A549 (cell line): Measurements from ENCODE around the gene HINT1. TPM values are rescaled to one million over a fixed set of nuclear protein-coding genes. Genes with fewer than 3 reads are reported as not detected.
A peak's percentile ranks its signal among the peaks of the same experiment; 100 is the strongest.

Source experiments
- ATAC-seq, 2 experiments: fragments of 200-7000 bp in 1 of 2; fragments of >200 bp in 1 of 2; cut with Nextera tagmentation in 1 of 2; cut with Tn5 transposase in 1 of 2; 3 replicates each; pipeline versions ENCODE4 v1.8.0 to v1.9.1; 2018 to 2020; ENCODE audit warnings: mild to moderate bottlenecking in 1 of 2, moderate library complexity in 1 of 2
- CTCF ChIA-PET: fragments of 300-600 bp; sonication (Branson Sonifier 250); formaldehyde crosslinking; extraction: SDS; loops from one replicate; lab custom pipeline; 2021; ENCODE audit warnings: antibody characterized with exemption, inconsistent platforms; lab: Yijun Ruan, JAX
- POLR2A ChIA-PET: fragments of 350-600 bp; formaldehyde crosslinking; extraction: SDS; loops from one replicate; lab custom pipeline; 2021; ENCODE audit warnings: antibody characterized with exemption, inconsistent platforms; lab: Yijun Ruan, JAX
- DNase-seq, 2 experiments: peaks; one replicate each; pipeline versions ENCODE4 v3.0.0 to v3.0.0-alpha.2; 2011 to 2016; ENCODE audit warnings: low read depth in 1 of 2, low spot score in 1 of 2
- FAIRE-seq: peaks from 2 replicates; lab custom pipeline; 2011; peaks lifted over from hg19 to GRCh38; lab: Jason Lieb, UNC
- H3K27ac ChIP-seq, 2 experiments: fragments of >200 bp; sonication (Bioruptor Twin); formaldehyde crosslinking; 3 replicates each; pipeline ENCODE4 v1.5.1; 2016 to 2017
- H3K4me1 ChIP-seq: fragments of >200 bp; sonication (Bioruptor Twin); formaldehyde crosslinking; 3 replicates; pipeline ENCODE4 v1.6.1; 2016
- H3K4me2 ChIP-seq: fragments of >200 bp; sonication (Bioruptor Twin); formaldehyde crosslinking; 3 replicates; pipeline ENCODE4 v1.6.1; 2016
- H3K4me3 ChIP-seq: fragments of >200 bp; sonication (Bioruptor Twin); formaldehyde crosslinking; 3 replicates; pipeline ENCODE4 v1.5.1; 2016
- H3K9me3 ChIP-seq: fragments of >200 bp; sonication (Bioruptor Twin); formaldehyde crosslinking; 3 replicates; pipeline ENCODE4 v1.6.1; 2016
- CBX2 ChIP-seq: fragments of 200-600 bp; sonication (generic); IDR thresholded peaks from 2 replicates; pipeline ENCODE4 v1.6.1; 2016; ENCODE audit warnings: low read depth, mild to moderate bottlenecking, borderline replicate concordance
- CHD2 ChIP-seq: fragments of 150-350 bp; IDR thresholded peaks from 2 replicates; pipeline ENCODE4 v1.6.1; 2014; ENCODE audit warnings: low read length; ENCODE audit not compliant: partially characterized antibody
- CHD4 ChIP-seq: fragments of 200-600 bp; sonication (generic); IDR thresholded peaks from 2 replicates; pipeline ENCODE4 v1.6.1; 2016; ENCODE audit warnings: antibody characterized with exemption, mild to moderate bottlenecking, borderline replicate concordance
- ESRRA ChIP-seq: fragments of 150-350 bp; IDR thresholded peaks from 2 replicates; pipeline ENCODE4 v1.6.1; 2014; ENCODE audit warnings: mild to moderate bottlenecking, low read length, borderline replicate concordance
- FOSB ChIP-seq: fragments of 250-450 bp; sonication (Bioruptor Pico); IDR thresholded peaks from 2 replicates; pipeline ENCODE4 v1.5.0; 2020; ENCODE audit warnings: mild to moderate bottlenecking, moderate library complexity
- FOSL2 ChIP-seq, 2 experiments: fragments of 450-650 bp in 1 of 2; fragments of >200 bp in 1 of 2; sonication (Bioruptor Twin) in 1 of 2; formaldehyde crosslinking; IDR thresholded peaks; 2 replicates each; pipeline versions ENCODE4 v1.5.0 to v1.6.1; 2016 to 2020; ENCODE audit warnings: mild to moderate bottlenecking in 1 of 2, moderate library complexity in 1 of 2
- FOXS1 ChIP-seq: fragments of 250-450 bp; sonication (Bioruptor Pico); IDR thresholded peaks from 2 replicates; pipeline ENCODE4 v1.5.0; 2020; ENCODE audit warnings: mild to moderate bottlenecking, moderate library complexity
- HEYL ChIP-seq: fragments of 250-450 bp; sonication (Bioruptor Pico); IDR thresholded peaks from 2 replicates; pipeline ENCODE4 v1.8.0; 2021; ENCODE audit warnings: mild to moderate bottlenecking, moderate library complexity
- JUN ChIP-seq, 2 experiments: fragments of >200 bp; sonication (Bioruptor Twin); formaldehyde crosslinking; IDR thresholded peaks; 2 replicates in 1 of 2; 3 replicates in 1 of 2; pipeline ENCODE4 v1.6.1; 2016 to 2017
- NFE2L2 ChIP-seq: fragments of 150-350 bp; conservative IDR thresholded peaks from 2 replicates; pipeline ENCODE4 v1.6.1; 2014; ENCODE audit warnings: low read length
- NR3C1 ChIP-seq: fragments of >200 bp; sonication (Bioruptor Twin); formaldehyde crosslinking; IDR thresholded peaks from 3 replicates; pipeline ENCODE4 v1.6.1; 2017
- PHF8 ChIP-seq: fragments of 200-600 bp; sonication (generic); IDR thresholded peaks from 2 replicates; pipeline ENCODE4 v1.6.1; 2016; ENCODE audit warnings: low read depth, mild to moderate bottlenecking, antibody characterized with exemption, moderate library complexity, borderline replicate concordance
- RAD21 ChIP-seq, 2 experiments: fragments of >200 bp in 1 of 2; sonication (Bioruptor Twin) in 1 of 2; formaldehyde crosslinking in 1 of 2; IDR thresholded peaks in 1 of 2; conservative IDR thresholded peaks in 1 of 2; 2 replicates in 1 of 2; 3 replicates in 1 of 2; pipeline ENCODE4 v1.6.1; 2012 to 2018; ENCODE audit warnings: inconsistent platforms in 1 of 2
- RARB ChIP-seq: fragments of 250-450 bp; sonication (Bioruptor Pico); IDR thresholded peaks from 2 replicates; pipeline ENCODE4 v1.8.0; 2021; ENCODE audit warnings: mild to moderate bottlenecking, moderate library complexity
- RFX5 ChIP-seq: fragments of 450-650 bp; IDR thresholded peaks from 2 replicates; pipeline ENCODE4 v1.7.1; 2014; ENCODE audit warnings: antibody characterized with exemption, mild to moderate bottlenecking, moderate library complexity
- RNF2 ChIP-seq: fragments of 200-600 bp; sonication (generic); IDR thresholded peaks from 2 replicates; pipeline ENCODE4 v1.6.1; 2016; ENCODE audit warnings: low read depth, mild to moderate bottlenecking, antibody characterized with exemption, moderate library complexity, borderline replicate concordance
- ZC3H11A ChIP-seq: fragments of 450-650 bp; IDR thresholded peaks from 2 replicates; pipeline ENCODE4 v1.6.1; 2014; ENCODE audit warnings: antibody characterized with exemption, mild to moderate bottlenecking
- ZFP36 ChIP-seq: fragments of 450-650 bp; IDR thresholded peaks from 2 replicates; pipeline ENCODE4 v1.6.1; 2014; ENCODE audit warnings: borderline replicate concordance; ENCODE audit not compliant: partially characterized antibody
- ZSCAN20 ChIP-seq: fragments of 250-450 bp; sonication (Bioruptor Pico); IDR thresholded peaks from 2 replicates; pipeline ENCODE4 v1.8.0; 2022; ENCODE audit warnings: mild to moderate bottlenecking, moderate library complexity
- WGBS: methylation state at CpG from one replicate; pipeline ENCODE4 v1.1.6; 2017; ENCODE audit errors: missing lambda C conversion rate; 5-methylcytosine and 5-hydroxymethylcytosine counted together
- polyA plus RNA-seq, 4 experiments: library from polyadenylated mRNA; depleted of rRNA in 3 of 4; stranded (reverse); fragments of >200 nt; fragmentation: RNase III in 1 of 4; extraction: RNeasy Plus Mini Kit Qiagen cat#74134 plus additional on column Dnase treatment in 1 of 4; gene quantifications; 2 replicates in 3 of 4; 3 replicates in 1 of 4; pipeline ENCODE4 v1.2.3, GENCODE V29; 2011 to 2017
- TF ChIP-seq, protein P1 (sequence below): IDR thresholded peaks from 2 replicates; pipeline ENCODE4 v1.6.1; 2012
- TF ChIP-seq, protein P2 (sequence below): IDR thresholded peaks from 2 replicates; pipeline ENCODE4 v1.6.1; 2012
- TF ChIP-seq, protein P3 (sequence below): fragments of >200 bp; sonication (Bioruptor Twin); formaldehyde crosslinking; IDR thresholded peaks from 3 replicates; pipeline ENCODE4 v1.6.1; 2016
- TF ChIP-seq, protein P4 (sequence below): IDR thresholded peaks from 2 replicates; pipeline ENCODE4 v1.6.1; 2012; ENCODE audit warnings: low read depth, borderline replicate concordance
- TF ChIP-seq, protein P5 (sequence below): fragments of 250-450 bp; sonication (Bioruptor Pico); IDR thresholded peaks from 2 replicates; pipeline ENCODE4 v1.5.0; 2021; ENCODE audit warnings: mild to moderate bottlenecking, moderate library complexity, borderline replicate concordance

HINT1 gene
- polyA plus RNA-seq, 2 of the 4 experiments (the other 2 are of a cell fraction): 806 to 1,252 TPM

DNA sequence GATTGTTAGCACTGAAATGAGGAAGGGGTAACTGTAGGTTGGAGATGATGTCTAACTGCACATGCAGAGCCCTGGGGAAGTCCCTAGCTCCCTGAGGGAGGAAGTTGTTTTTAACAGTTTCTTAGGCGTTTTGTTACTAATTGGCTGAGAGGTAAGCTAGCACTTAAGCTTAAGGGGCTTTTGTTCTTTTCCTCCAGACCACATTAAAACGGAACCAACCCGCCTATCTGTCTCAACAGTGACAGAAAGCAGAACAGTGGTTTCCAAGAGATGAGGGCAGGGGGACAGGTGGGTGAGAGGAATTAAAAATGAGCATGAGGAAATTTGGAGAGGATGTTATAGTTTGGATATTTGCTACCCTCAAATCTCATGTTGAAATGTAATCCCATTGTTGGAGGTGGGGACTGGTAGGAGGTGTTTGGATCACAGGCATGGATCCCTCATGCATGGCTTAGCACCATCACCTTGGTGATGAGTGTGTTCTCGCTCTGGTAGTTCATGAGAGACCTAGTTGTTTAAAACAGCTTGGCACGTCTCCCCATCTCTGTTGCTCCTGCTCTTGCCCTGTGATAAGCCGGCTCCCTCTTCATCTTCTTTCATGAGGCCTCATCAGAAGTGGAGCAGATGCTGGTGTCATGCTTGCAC lies 44.6 kb upstream of the HINT1 start:
- FAIRE-seq: no peak
- no peak overlapping the region for H3K4me3 ChIP-seq
- peak in 1 of 2 experiments; percentile 19; a peak in 1 of 6 replicates for ATAC-seq
- WGBS: 89% methylated on average over 6 of the region's 6 CpGs
- no peak overlapping the region for H3K4me2 ChIP-seq
- H3K4me1 ChIP-seq: no peaks in the 10 kb centered on the region
- POLR2A ChIA-PET: no interaction called here
- TF ChIP-seq NFE2L2 (no peak), ZC3H11A (no peak), PHF8 (no peak), RARB (CRISPR knock-in tag) (no peak), HEYL (CRISPR knock-in tag) (no peak), RAD21 (conservative IDR thresholded peaks at IDR 0.05 in 1 of 2, IDR thresholded peaks at IDR 0.05 in 1 of 2) (no peak), ZSCAN20 (no peak), ESRRA (no peak), CBX2 (no peak), RNF2 (no peak)
- TF ChIP-seq, protein P1, sequence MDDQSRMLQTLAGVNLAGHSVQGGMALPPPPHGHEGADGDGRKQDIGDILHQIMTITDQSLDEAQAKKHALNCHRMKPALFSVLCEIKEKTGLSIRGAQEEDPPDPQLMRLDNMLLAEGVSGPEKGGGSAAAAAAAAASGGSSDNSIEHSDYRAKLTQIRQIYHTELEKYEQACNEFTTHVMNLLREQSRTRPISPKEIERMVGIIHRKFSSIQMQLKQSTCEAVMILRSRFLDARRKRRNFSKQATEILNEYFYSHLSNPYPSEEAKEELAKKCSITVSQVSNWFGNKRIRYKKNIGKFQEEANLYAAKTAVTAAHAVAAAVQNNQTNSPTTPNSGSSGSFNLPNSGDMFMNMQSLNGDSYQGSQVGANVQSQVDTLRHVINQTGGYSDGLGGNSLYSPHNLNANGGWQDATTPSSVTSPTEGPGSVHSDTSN: no peak
- TF ChIP-seq, protein P2, sequence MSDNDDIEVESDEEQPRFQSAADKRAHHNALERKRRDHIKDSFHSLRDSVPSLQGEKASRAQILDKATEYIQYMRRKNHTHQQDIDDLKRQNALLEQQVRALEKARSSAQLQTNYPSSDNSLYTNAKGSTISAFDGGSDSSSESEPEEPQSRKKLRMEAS: no peak
- TF ChIP-seq, protein P3, sequence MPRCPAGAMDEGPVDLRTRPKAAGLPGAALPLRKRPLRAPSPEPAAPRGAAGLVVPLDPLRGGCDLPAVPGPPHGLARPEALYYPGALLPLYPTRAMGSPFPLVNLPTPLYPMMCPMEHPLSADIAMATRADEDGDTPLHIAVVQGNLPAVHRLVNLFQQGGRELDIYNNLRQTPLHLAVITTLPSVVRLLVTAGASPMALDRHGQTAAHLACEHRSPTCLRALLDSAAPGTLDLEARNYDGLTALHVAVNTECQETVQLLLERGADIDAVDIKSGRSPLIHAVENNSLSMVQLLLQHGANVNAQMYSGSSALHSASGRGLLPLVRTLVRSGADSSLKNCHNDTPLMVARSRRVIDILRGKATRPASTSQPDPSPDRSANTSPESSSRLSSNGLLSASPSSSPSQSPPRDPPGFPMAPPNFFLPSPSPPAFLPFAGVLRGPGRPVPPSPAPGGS: no peak
- CTCF ChIA-PET: interaction anchor here (1.5 kb wide), 1 partner anchor 8 kb away, joined by 3 read pairs; no protein-coding TSS in a partner anchor
- no peak for DNase-seq
- H3K27ac ChIP-seq: no peak overlapping the region
- H3K9me3 ChIP-seq: no peaks in the 10 kb centered on the region

DNA sequence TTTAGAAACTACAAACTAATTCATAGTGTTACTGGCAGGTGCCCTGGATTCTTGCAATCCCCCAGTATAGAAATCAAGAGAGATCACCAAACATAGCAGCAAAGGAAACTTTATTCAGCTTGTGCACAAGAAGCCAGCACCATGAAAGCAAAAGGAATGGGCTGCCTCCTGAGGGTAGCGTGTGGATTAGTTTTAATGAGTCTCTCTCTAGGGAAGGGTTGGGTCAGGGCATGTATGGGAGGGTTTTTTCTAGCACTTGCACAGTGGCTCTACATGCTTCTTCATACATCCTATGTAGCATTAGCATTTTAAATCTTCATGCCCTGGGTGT lies 44.1 kb upstream of the HINT1 start:
- TF ChIP-seq, protein P4, sequence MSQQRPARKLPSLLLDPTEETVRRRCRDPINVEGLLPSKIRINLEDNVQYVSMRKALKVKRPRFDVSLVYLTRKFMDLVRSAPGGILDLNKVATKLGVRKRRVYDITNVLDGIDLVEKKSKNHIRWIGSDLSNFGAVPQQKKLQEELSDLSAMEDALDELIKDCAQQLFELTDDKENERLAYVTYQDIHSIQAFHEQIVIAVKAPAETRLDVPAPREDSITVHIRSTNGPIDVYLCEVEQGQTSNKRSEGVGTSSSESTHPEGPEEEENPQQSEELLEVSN: no peak
- no peak for TF ChIP-seq FOXS1
- TF ChIP-seq JUN (IDR thresholded peaks at IDR 0.05): no peak
- no peak overlapping the region for H3K27ac ChIP-seq
- FAIRE-seq (no peak), DNase-seq (no peak), ATAC-seq (no peak)
- no peak overlapping the region for H3K4me2 ChIP-seq
- no peaks in the 10 kb centered on the region for H3K4me1 ChIP-seq
- H3K4me3 ChIP-seq: no peak overlapping the region
- POLR2A ChIA-PET: no interaction called here
- CTCF ChIA-PET: no interaction called here
- WGBS: 92% methylated on average over 1 of the region's 1 CpG
- H3K9me3 ChIP-seq: no peaks in the 10 kb centered on the region

DNA sequence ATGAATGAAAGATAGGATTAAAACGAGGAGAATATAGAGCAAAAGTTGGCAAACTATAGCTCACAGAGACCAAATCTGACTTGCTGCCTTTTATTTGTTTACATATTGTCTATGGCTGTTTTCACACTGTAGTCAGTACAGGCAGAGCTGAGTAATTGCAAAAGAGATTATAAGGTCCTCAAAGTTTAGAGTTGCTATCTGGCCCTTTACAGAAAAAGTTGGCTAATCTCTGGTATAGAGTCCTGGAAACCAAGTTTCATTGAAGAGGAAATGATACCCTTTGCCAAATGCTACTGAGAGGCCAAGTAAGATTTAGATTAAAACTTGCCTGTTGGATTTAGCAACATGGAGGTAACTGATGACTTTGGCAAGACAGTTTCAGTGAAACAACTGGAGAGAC lies 41.7 kb upstream of the HINT1 start:
- Histone ChIP-seq H3K9me3 (no peaks in the 10 kb centered on the region), H3K27ac (no peak overlapping the region), H3K4me2 (no peak overlapping the region), H3K4me3 (no peak overlapping the region), H3K4me1 (no peaks in the 10 kb centered on the region)
- DNase-seq (no peak), ATAC-seq (no peak), FAIRE-seq (no peak)
- WGBS: 24% methylated on average over 1 of the region's 1 CpG
- ChIA-PET CTCF (no interaction called here), POLR2A (interaction anchor here (0.7 kb wide), 1 partner anchor 57 kb away, joined by 3 read pairs; the partner anchor contains the start of gene CDC42SE2)
- no peak for TF ChIP-seq HEYL (CRISPR knock-in tag)
- no peak for TF ChIP-seq CHD4
- no peak for TF ChIP-seq NR3C1
- TF ChIP-seq FOSL2 (IDR thresholded peaks at IDR 0.05): no peak
- TF ChIP-seq FOSL2 (CRISPR knock-in tag; IDR thresholded peaks at IDR 0.05): no peak
- TF ChIP-seq ZFP36: no peak
- no peak for TF ChIP-seq FOSB (CRISPR knock-in tag)
- TF ChIP-seq RFX5: no peak
- no peak for TF ChIP-seq CHD2
- TF ChIP-seq, protein P5, sequence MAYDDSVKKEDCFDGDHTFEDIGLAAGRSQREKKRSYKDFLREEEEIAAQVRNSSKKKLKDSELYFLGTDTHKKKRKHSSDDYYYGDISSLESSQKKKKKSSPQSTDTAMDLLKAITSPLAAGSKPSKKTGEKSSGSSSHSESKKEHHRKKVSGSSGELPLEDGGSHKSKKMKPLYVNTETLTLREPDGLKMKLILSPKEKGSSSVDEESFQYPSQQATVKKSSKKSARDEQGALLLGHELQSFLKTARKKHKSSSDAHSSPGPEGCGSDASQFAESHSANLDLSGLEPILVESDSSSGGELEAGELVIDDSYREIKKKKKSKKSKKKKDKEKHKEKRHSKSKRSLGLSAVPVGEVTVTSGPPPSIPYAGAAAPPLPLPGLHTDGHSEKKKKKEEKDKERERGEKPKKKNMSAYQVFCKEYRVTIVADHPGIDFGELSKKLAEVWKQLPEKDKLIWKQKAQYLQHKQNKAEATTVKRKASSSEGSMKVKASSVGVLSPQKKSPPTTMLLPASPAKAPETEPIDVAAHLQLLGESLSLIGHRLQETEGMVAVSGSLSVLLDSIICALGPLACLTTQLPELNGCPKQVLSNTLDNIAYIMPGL (CRISPR knock-in tag): no peak
- TF ChIP-seq, protein P1: no peak
